H1 (cell line): ENCODE results near the gene ETNK1. TPM values are rescaled to one million over a fixed set of nuclear protein-coding genes. Genes with fewer than 3 reads are reported as not detected.

ENCODE experiments used
- CTCF ChIA-PET: fragments of 300-600 bp; sonication (Branson Sonifier 250); formaldehyde crosslinking; loops from one replicate; lab custom pipeline; 2021; ENCODE audit not compliant: partially characterized antibody; lab: Charles Lee
- POLR2A ChIA-PET: fragments of 300-600 bp; sonication (Branson Sonifier 250); formaldehyde crosslinking; loops from one replicate; lab custom pipeline; 2021; ENCODE audit warnings: inconsistent platforms; ENCODE audit not compliant: partially characterized antibody; lab: Charles Lee
- DNase-seq, 2 experiments: peaks; one replicate each; pipeline versions ENCODE4 v3.0.0 to v3.0.0-alpha.2; 2010 to 2022; ENCODE audit warnings: low spot score in 2 of 2, low read depth in 1 of 2, mixed read lengths in 1 of 2
- FAIRE-seq: peaks from 2 replicates; lab custom pipeline; 2011; peaks lifted over from hg19 to GRCh38; lab: Jason Lieb, UNC
- H2AFZ ChIP-seq: 2 replicates; pipeline ENCODE4 v1.8.1; 2012; ENCODE audit warnings: low read length, inconsistent platforms
- H2AK5ac ChIP-seq: 2 replicates; pipeline ENCODE4 v1.6.1; 2013; ENCODE audit warnings: low read depth, low read length
- H2BK120ac ChIP-seq: replicated peaks from 2 replicates; pipeline ENCODE3; 2013; ENCODE audit warnings: low read depth, low read length, inconsistent platforms
- H2BK12ac ChIP-seq: 2 replicates; pipeline ENCODE4 v1.6.1; 2013; ENCODE audit warnings: low read depth, low read length
- H2BK15ac ChIP-seq: 2 replicates; pipeline ENCODE4 v1.6.1; 2013; ENCODE audit warnings: low read length
- H2BK20ac ChIP-seq: 2 replicates; pipeline ENCODE4 v1.6.1; 2013; ENCODE audit warnings: low read length
- H2BK5ac ChIP-seq: 2 replicates; pipeline ENCODE4 v1.6.1; 2013; ENCODE audit warnings: low read depth, low read length
- H3K14ac ChIP-seq: 2 replicates; pipeline ENCODE4 v1.6.1; 2013; ENCODE audit warnings: inconsistent platforms; ENCODE audit not compliant: insufficient read length
- H3K18ac ChIP-seq: 2 replicates; pipeline ENCODE4 v1.6.1; 2013; ENCODE audit warnings: low read length; ENCODE audit errors: extremely low read depth
- H3K23ac ChIP-seq: 2 replicates; pipeline ENCODE4 v1.6.1; 2013; ENCODE audit warnings: inconsistent platforms; ENCODE audit not compliant: insufficient read length
- H3K23me2 ChIP-seq: 2 replicates; pipeline ENCODE4 v1.6.1; 2013; ENCODE audit warnings: low read depth, low read length
- H3K27ac ChIP-seq: 2 replicates; pipeline ENCODE4 v1.6.1; 2011; ENCODE audit warnings: low read depth, low read length, inconsistent platforms
- H3K27me3 ChIP-seq, 4 experiments: replicated peaks in 1 of 4; 1 replicate in 1 of 4; 2 replicates in 3 of 4; pipeline versions ENCODE4 v1.6.1 to v1.8.1; 2011 to 2013; ENCODE audit warnings: low read length in 3 of 4, mild to moderate bottlenecking in 3 of 4, inconsistent platforms in 2 of 4, mixed read lengths in 2 of 4, moderate library complexity in 1 of 4; ENCODE audit not compliant: control insufficient read depth in 3 of 4, insufficient read depth in 3 of 4; ENCODE audit errors: extremely low read depth in 1 of 4
- H3K36me3 ChIP-seq, 4 experiments: 2 replicates each; pipeline versions ENCODE4 v1.6.1 to v1.8.1; 2011 to 2013; ENCODE audit warnings: mild to moderate bottlenecking in 4 of 4, low read length in 3 of 4, moderate library complexity in 2 of 4, control low read depth in 1 of 4, inconsistent platforms in 1 of 4; ENCODE audit not compliant: insufficient read depth in 4 of 4, control insufficient read depth in 2 of 4
- H3K4ac ChIP-seq: replicated peaks from 2 replicates; pipeline ENCODE3; 2013; ENCODE audit warnings: low read length, low read depth, mixed read lengths, inconsistent platforms; ENCODE audit not compliant: insufficient read length
- H3K4me1 ChIP-seq, 4 experiments: replicated peaks in 1 of 4; 1 replicate in 1 of 4; 2 replicates in 3 of 4; pipeline versions ENCODE4 v1.6.1 to v1.8.1; 2011 to 2013; ENCODE audit warnings: low read length in 3 of 4, inconsistent platforms in 2 of 4, mixed read lengths in 1 of 4; ENCODE audit not compliant: insufficient read depth in 4 of 4, control insufficient read depth in 3 of 4
- H3K4me2 ChIP-seq, 2 experiments: 2 replicates each; pipeline versions ENCODE4 v1.6.1 to v1.8.1; 2011 to 2013; ENCODE audit warnings: low read depth in 2 of 2, low read length in 2 of 2, control low read depth in 1 of 2, inconsistent platforms in 1 of 2, mild to moderate bottlenecking in 1 of 2; ENCODE audit not compliant: insufficient read depth in 1 of 2
- H3K4me3 ChIP-seq, 4 experiments: fragments of 200-600, 300-600 bp in 1 of 4; sonication (generic), shearing (Covaris generic), sonication (Bioruptor Twin) in 1 of 4; 2 replicates each; pipeline versions ENCODE4 v1.5.1 to v1.8.1; 2011 to 2016; ENCODE audit warnings: low read length in 4 of 4, low read depth in 3 of 4, control low read depth in 2 of 4, inconsistent platforms in 2 of 4, mild to moderate bottlenecking in 2 of 4, mixed read lengths in 1 of 4, moderate library complexity in 1 of 4; ENCODE audit not compliant: insufficient read depth in 2 of 4; ENCODE audit errors: extremely low read depth in 1 of 4
- H3K56ac ChIP-seq: replicated peaks from 2 replicates; pipeline ENCODE3; 2013; ENCODE audit warnings: low read depth, mild to moderate bottlenecking, mixed read lengths, low read length, inconsistent platforms; ENCODE audit not compliant: insufficient read length
- H3K79me1 ChIP-seq: 2 replicates; pipeline ENCODE4 v1.6.1; 2013; ENCODE audit warnings: low read depth, low read length, control low read depth
- H3K79me2 ChIP-seq, 2 experiments: 2 replicates each; pipeline versions ENCODE4 v1.6.1 to v1.8.1; 2012 to 2013; ENCODE audit warnings: low read length in 2 of 2, mild to moderate bottlenecking in 2 of 2, inconsistent platforms in 1 of 2; ENCODE audit not compliant: insufficient read depth in 2 of 2, control insufficient read depth in 1 of 2
- H3K9ac ChIP-seq, 4 experiments: replicated peaks in 1 of 4; 1 replicate in 1 of 4; 2 replicates in 3 of 4; pipeline versions ENCODE4 v1.6.1 to v1.8.1; 2011 to 2013; ENCODE audit warnings: low read depth in 3 of 4, low read length in 3 of 4, control low read depth in 2 of 4, mild to moderate bottlenecking in 2 of 4, moderate library complexity in 2 of 4, inconsistent platforms in 1 of 4; ENCODE audit errors: extremely low read depth in 1 of 4
- H3K9me3 ChIP-seq, 2 experiments: 2 replicates each; pipeline versions ENCODE4 v1.6.1 to v1.8.1; 2012 to 2013; ENCODE audit warnings: mild to moderate bottlenecking in 2 of 2, moderate library complexity in 2 of 2, control low read depth in 1 of 2, inconsistent platforms in 1 of 2, low read depth in 1 of 2, low read length in 1 of 2, mixed read lengths in 1 of 2; ENCODE audit not compliant: insufficient read depth in 2 of 2
- H4K20me1 ChIP-seq, 2 experiments: replicated peaks in 1 of 2; 2 replicates each; pipeline versions ENCODE3 to v1.8.1; 2011 to 2013; ENCODE audit warnings: inconsistent platforms in 2 of 2, low read length in 2 of 2, mild to moderate bottlenecking in 1 of 2; ENCODE audit not compliant: insufficient read depth in 2 of 2, control insufficient read depth in 1 of 2
- H4K5ac ChIP-seq: 2 replicates; pipeline ENCODE4 v1.6.1; 2013; ENCODE audit warnings: low read length, low read depth, mixed read lengths, inconsistent platforms; ENCODE audit not compliant: insufficient read length
- H4K8ac ChIP-seq: 2 replicates; pipeline ENCODE4 v1.8.0; 2013; ENCODE audit warnings: mild to moderate bottlenecking, moderate library complexity, low read length, inconsistent platforms; ENCODE audit not compliant: insufficient read depth; ENCODE audit errors: extremely low read depth
- H4K91ac ChIP-seq: replicated peaks from 2 replicates; pipeline ENCODE3; 2013; ENCODE audit warnings: low read length, mixed read lengths, inconsistent platforms; ENCODE audit not compliant: insufficient read length
- ASH2L ChIP-seq: fragments of 200-600, 300-600 bp; sonication (generic); IDR thresholded peaks from one replicate; pipeline ENCODE4 v1.7.1; 2017; ENCODE audit warnings: low read length
- CBX8 ChIP-seq: fragments of 300-800, 300-1000 bp; sonication (generic); IDR thresholded peaks from 2 replicates; pipeline ENCODE4 v1.7.1; 2016; ENCODE audit warnings: low read depth, low read length, borderline replicate concordance
- CHD2 ChIP-seq: IDR thresholded peaks from 2 replicates; pipeline ENCODE4 v1.6.1; 2012; ENCODE audit warnings: low read length, improper control_type of control experiment
- CREB1 ChIP-seq: IDR thresholded peaks from 2 replicates; pipeline ENCODE4 v1.6.1; 2012; ENCODE audit warnings: inconsistent platforms
- EZH2 ChIP-seq: fragments of 200-600 bp; sonication (generic); IDR thresholded peaks from 2 replicates; pipeline ENCODE4 v1.7.1; 2012; ENCODE audit warnings: low read depth, mild to moderate bottlenecking, moderate library complexity, low read length, inconsistent platforms; ENCODE audit not compliant: severe bottlenecking
- FOSL1 ChIP-seq: IDR thresholded peaks from 2 replicates; pipeline ENCODE4 v1.6.1; 2011; ENCODE audit warnings: mild to moderate bottlenecking, low read depth, low read length, moderate library complexity; ENCODE audit not compliant: insufficient read depth
- HDAC6 ChIP-seq: IDR thresholded peaks from one replicate; pipeline ENCODE4 v1.7.1; 2012; ENCODE audit warnings: low read depth, mild to moderate bottlenecking, inconsistent platforms, low read length, moderate library complexity
- KDM1A ChIP-seq: fragments of 200-600, 300-600 bp; sonication (generic); IDR thresholded peaks from 2 replicates; pipeline ENCODE4 v1.7.1; 2016; ENCODE audit warnings: mild to moderate bottlenecking, low read length, borderline replicate concordance
- POU5F1 ChIP-seq: IDR thresholded peaks from 2 replicates; pipeline ENCODE4 v1.6.1; 2011; ENCODE audit warnings: low read depth, mild to moderate bottlenecking, low read length, moderate library complexity
- RXRA ChIP-seq: IDR thresholded peaks from 2 replicates; pipeline ENCODE4 v1.6.1; 2011; ENCODE audit warnings: low read depth, mild to moderate bottlenecking, low read length, moderate library complexity; ENCODE audit not compliant: insufficient read depth
- SIRT6 ChIP-seq: IDR thresholded peaks from one replicate; pipeline ENCODE4 v1.7.1; 2012; ENCODE audit warnings: low read length, inconsistent platforms
- TAF7 ChIP-seq: optimal IDR thresholded peaks from 2 replicates; pipeline ENCODE3; 2011; ENCODE audit warnings: low read depth, mild to moderate bottlenecking, inconsistent platforms, low read length, moderate library complexity, borderline replicate concordance
- TBP ChIP-seq: IDR thresholded peaks from 2 replicates; pipeline ENCODE4 v1.6.1; 2011; ENCODE audit warnings: low read depth, low read length, improper control_type of control experiment
- TEAD4 ChIP-seq: IDR thresholded peaks from 2 replicates; pipeline ENCODE4 v1.6.1; 2012; ENCODE audit warnings: low read depth, low read length, inconsistent platforms, mixed read lengths
- WGBS, 2 experiments: shearing (Covaris generic) in 1 of 2; methylation state at CpG; one replicate each; pipeline versions ENCODE4 v1.1.6 to v1.1.7; 2013 to 2015; ENCODE audit warnings: low lambda C conversion rate in 2 of 2, mixed read lengths in 2 of 2, inconsistent platforms in 1 of 2, low coverage in 1 of 2, missing lambda C conversion rate in 1 of 2; ENCODE audit not compliant: insufficient replicate concordance in 2 of 2, insufficient coverage in 1 of 2, insufficient read length in 1 of 2; ENCODE audit errors: extremely low coverage in 1 of 2, missing lambda C conversion rate in 1 of 2; 5-methylcytosine and 5-hydroxymethylcytosine counted together
- polyA plus RNA-seq, 7 experiments: library from polyadenylated mRNA; depleted of rRNA in 3 of 7; stranded (reverse) in 5 of 7; unstranded in 2 of 7; fragments of >200 nt in 5 of 7; fragments of 200-250 nt in 2 of 7; gene quantifications; 1 replicate in 5 of 7; 2 replicates in 1 of 7; 4 replicates in 1 of 7; pipeline versions ENCODE4 v1.2.1 to v1.2.3, GENCODE V29; 2011 to 2013; ENCODE audit warnings: missing spikeins in 2 of 7, mixed read lengths in 2 of 7
- total RNA-seq: library from RNA; stranded (reverse); fragmentation: NEBNext Ultra II Directional; extraction: Animal tissue kit (Norgen Biotek cat#: 25700); gene quantifications from 2 replicates; pipeline ENCODE4 v1.2.1, GENCODE V29; 2021
- TF ChIP-seq, protein P1 (sequence below): IDR thresholded peaks from 2 replicates; pipeline ENCODE4 v1.6.1; 2012; ENCODE audit warnings: inconsistent platforms

The ETNK1 gene
- total and polyA plus RNA-seq, 2 of the 8 experiments (the other 6 are each of a cell fraction or from before 2014, with no cell fraction given) = 11.6 to 82.7 TPM

DNA sequence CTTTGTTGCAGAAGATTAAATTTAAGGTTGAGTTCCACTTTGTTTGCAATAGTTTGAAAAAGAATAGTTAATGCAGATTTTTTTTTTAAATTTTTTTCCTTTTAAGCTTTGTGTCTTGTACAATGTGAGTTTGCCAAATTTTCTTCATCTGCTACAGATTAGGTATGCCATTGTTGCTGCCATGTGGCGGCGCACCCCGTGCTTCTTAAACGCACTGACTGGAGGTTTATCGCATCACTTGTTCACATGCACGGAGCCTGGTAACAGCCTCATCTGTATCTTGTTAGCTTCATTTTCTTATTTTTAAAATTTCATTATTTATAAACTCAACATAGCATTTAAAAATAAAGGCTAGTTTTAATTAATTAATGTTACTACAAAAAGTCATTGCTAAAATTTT is 43.5 kb downstream of the ETNK1 start:
- Histone ChIP-seq H3K4me1 (no peaks in the 10 kb centered on the region), H3K27me3 (no peaks in the 10 kb centered on the region), H3K4me3 (no peak overlapping the region), H2BK5ac (no peak overlapping the region), H3K23me2 (no peaks in the 10 kb centered on the region), H3K14ac (no peak overlapping the region), H2BK120ac (no peak overlapping the region), H3K79me2 (no peaks in the 10 kb centered on the region), H3K9ac (no peak overlapping the region), H3K4ac (no peak overlapping the region), H2AFZ (no peak overlapping the region), H3K4me2 (no peak overlapping the region), H2BK20ac (no peak overlapping the region), H4K5ac (no peak overlapping the region), H4K20me1 (peaks cover 0 to 2% of the 10 kb centered on the region in 2 experiments), H2BK12ac (no peak overlapping the region), H3K36me3 (peaks cover 0 to 29% (median 3%) of the 10 kb centered on the region in 4 experiments; a peak in 4 of 8 replicates), H3K56ac (no peak overlapping the region), H2AK5ac (no peak overlapping the region), H4K8ac (no peak overlapping the region), H4K91ac (no peak overlapping the region), H3K18ac (no peak overlapping the region), H3K23ac (no peak overlapping the region), H3K9me3 (no peaks in the 10 kb centered on the region), H3K79me1 (no peaks in the 10 kb centered on the region; the same call in 1 of the 2 replicates), H3K27ac (no peak overlapping the region), H2BK15ac (no peak overlapping the region)
- ChIA-PET CTCF (interaction anchor here (1.0 kb wide), 1 partner anchor 15 kb away, joined by 3 read pairs; no protein-coding TSS in a partner anchor), POLR2A (interaction anchor here (1.4 kb wide), 1 partner anchor 43 kb away, joined by 3 read pairs; the partner anchor contains the start of gene ETNK1)
- FAIRE-seq = no peak
- WGBS, 2 experiments = 97% methylated on average over 6 of the region's 6 CpGs; no CpG with 5 or more reads in 1 of the 2 experiments
- no peak for DNase-seq
- TF ChIP-seq SIRT6 (no peak), EZH2 (no peak), CBX8 (no peak), POU5F1 (no peak), HDAC6 (no peak), TEAD4 (no peak), KDM1A (no peak), CHD2 (no peak), RXRA (no peak), FOSL1 (no peak), TBP (no peak), TAF7 (no peak), ASH2L (no peak), CREB1 (no peak)
- TF ChIP-seq, protein P1, sequence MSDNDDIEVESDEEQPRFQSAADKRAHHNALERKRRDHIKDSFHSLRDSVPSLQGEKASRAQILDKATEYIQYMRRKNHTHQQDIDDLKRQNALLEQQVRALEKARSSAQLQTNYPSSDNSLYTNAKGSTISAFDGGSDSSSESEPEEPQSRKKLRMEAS = no peak
